PC-9 (cell line): ENCODE data around the gene DRG1. TPM values are rescaled to one million over a fixed set of nuclear protein-coding genes. Genes with fewer than 3 reads are reported as not detected.
A peak's percentile ranks its signal among the peaks of the same experiment; 100 is the strongest.
"Not testable (repeated sequence)": the region's sequence is repeated elsewhere in the genome, so short reads cannot be mapped to it uniquely, and the experiment has no call there.

ENCODE experiments used
- BruUV-seq: library from RNA; stranded (reverse); fragments of 400-500 nt; replicated peaks from 2 replicates; lab custom pipeline; 2021; lab: Mats Ljungman, UMichigan
- CTCF ChIA-PET: fragments of 300-600 bp; sonication (Branson Sonifier 250); formaldehyde crosslinking; loops from one replicate; lab custom pipeline; 2022; ENCODE audit warnings: antibody characterized with exemption; lab: Charles Lee
- POLR2A ChIA-PET: fragments of 300-600 bp; sonication (Branson Sonifier 250); formaldehyde crosslinking; loops from one replicate; lab custom pipeline; 2022; ENCODE audit warnings: antibody characterized with exemption; ENCODE audit not compliant: unreplicated experiment; lab: Charles Lee
- DNase-seq, 2 experiments: peaks; one replicate each; pipeline versions ENCODE4 v3.0.0 to v3.0.0-alpha.2; 2015 to 2022; ENCODE audit warnings: mixed read lengths in 1 of 2
- H2AFZ ChIP-seq: fragments of 200-600 bp; sonication (generic); 2 replicates; pipeline ENCODE4 v1.8.1; 2017; ENCODE audit warnings: antibody characterized with exemption
- H3F3A ChIP-seq: fragments of 200-600 bp; sonication (generic); 2 replicates; pipeline ENCODE4 v1.8.1; 2017; ENCODE audit warnings: antibody characterized with exemption, mild to moderate bottlenecking, low read depth; ENCODE audit not compliant: insufficient read depth
- H3K27ac ChIP-seq: fragments of 200-600 bp; sonication (generic); 2 replicates; pipeline ENCODE4 v1.6.1; 2016; ENCODE audit warnings: mixed run types
- H3K27me3 ChIP-seq: fragments of 200-600 bp; sonication (generic); 2 replicates; pipeline ENCODE4 v1.6.1; 2016; ENCODE audit warnings: low read depth, mixed run types; ENCODE audit not compliant: insufficient read depth
- H3K36me3 ChIP-seq: fragments of 200-600 bp; sonication (generic); 2 replicates; pipeline ENCODE4 v1.6.1; 2016; ENCODE audit warnings: low read depth, mixed run types
- H3K4me1 ChIP-seq: fragments of 200-600 bp; sonication (generic); replicated peaks from 2 replicates; pipeline ENCODE4 v1.6.1; 2016; ENCODE audit warnings: mixed run types; ENCODE audit not compliant: insufficient read depth
- H3K4me2 ChIP-seq: fragments of 200-600 bp; sonication (generic); 2 replicates; pipeline ENCODE4 v1.6.1; 2017; ENCODE audit warnings: mixed run types
- H3K4me3 ChIP-seq: fragments of 200-600 bp; sonication (generic); 2 replicates; pipeline ENCODE4 v1.6.1; 2016; ENCODE audit warnings: mixed run types
- H3K79me2 ChIP-seq: fragments of 200-600 bp; sonication (generic); 2 replicates; pipeline ENCODE4 v1.6.1; 2017; ENCODE audit warnings: low read depth, mixed run types
- H3K9me2 ChIP-seq: fragments of 200-600 bp; sonication (generic); 2 replicates; pipeline ENCODE4 v1.8.1; 2017; ENCODE audit warnings: mild to moderate bottlenecking; ENCODE audit not compliant: insufficient read depth
- H3K9me3 ChIP-seq: fragments of 200-600 bp; sonication (generic); 2 replicates; pipeline ENCODE4 v1.8.1; 2016; ENCODE audit warnings: low read depth; ENCODE audit not compliant: insufficient read depth
- H4K20me1 ChIP-seq: fragments of 200-600 bp; sonication (generic); 2 replicates; pipeline ENCODE4 v1.8.1; 2017; ENCODE audit not compliant: insufficient read depth
- EZH2 ChIP-seq: fragments of 200-600 bp; sonication (generic); IDR thresholded peaks from 2 replicates; pipeline ENCODE4 v1.8.0; 2017; ENCODE audit warnings: antibody characterized with exemption, low read depth
- intact Hi-C: fragments of 100-400 bp; cut with micrococcal nuclease; formaldehyde crosslinking; loops from one replicate; pipeline ENCODE4 v1.10.0; 2022; ENCODE audit not compliant: unreplicated experiment
- total RNA-seq: library from RNA; stranded (reverse); gene quantifications from 2 replicates; pipeline ENCODE4 v1.2.3, GENCODE V29; 2021
- TF ChIP-seq, protein P1 (sequence below): fragments of 200-600 bp; sonication (generic); conservative IDR thresholded peaks from 2 replicates; pipeline ENCODE4 v1.6.1; 2017; ENCODE audit warnings: mixed run types, antibody characterized with exemption, mild to moderate bottlenecking, moderate library complexity

DRG1 gene
- total RNA-seq, 1 experiment from 2014 or later = 73.8 TPM

DNA sequence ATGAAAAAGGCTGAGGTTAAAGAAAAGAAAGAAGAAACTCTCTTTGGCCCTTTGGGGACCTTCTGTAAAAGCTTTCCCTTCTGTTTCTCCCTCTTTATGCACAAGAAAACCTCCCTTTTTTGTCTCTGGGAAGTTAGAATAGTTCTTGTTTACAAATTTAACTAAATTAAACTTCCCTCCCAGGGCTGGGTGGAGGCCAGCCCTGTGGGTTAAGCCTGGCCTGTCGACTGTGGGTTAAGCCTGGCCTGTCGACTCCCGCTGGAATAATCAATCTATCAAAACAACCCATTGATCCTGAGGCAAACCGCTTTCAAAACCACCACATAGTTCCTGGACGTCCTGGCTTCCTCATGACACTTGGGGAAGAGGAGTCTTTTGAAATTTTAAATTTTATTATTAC is 1.2 kb upstream of the DRG1 start:
- CTCF ChIA-PET = no interaction called here
- H2AFZ ChIP-seq = 0 out of 2 replicates have a peak overlapping the region, but pooled peaks have one; percentile 29
- H3K36me3 ChIP-seq = peaks cover 6% of the 10 kb centered on the region
- H3K4me2 ChIP-seq = no peak overlapping the region
- POLR2A ChIA-PET = interaction anchor here (0.6 kb wide), 1 partner anchor 108 kb away, joined by 3 read pairs; no protein-coding TSS in a partner anchor
- BruUV-seq = no TSS peak
- no peak overlapping the region for H3K4me3 ChIP-seq
- H3K9me3 ChIP-seq = no peaks in the 10 kb centered on the region
- H3K27ac ChIP-seq = no peak overlapping the region
- peaks cover 36% of the 10 kb centered on the region for H3K79me2 ChIP-seq
- H3K27me3 ChIP-seq = no peaks in the 10 kb centered on the region
- TF ChIP-seq, protein P1, sequence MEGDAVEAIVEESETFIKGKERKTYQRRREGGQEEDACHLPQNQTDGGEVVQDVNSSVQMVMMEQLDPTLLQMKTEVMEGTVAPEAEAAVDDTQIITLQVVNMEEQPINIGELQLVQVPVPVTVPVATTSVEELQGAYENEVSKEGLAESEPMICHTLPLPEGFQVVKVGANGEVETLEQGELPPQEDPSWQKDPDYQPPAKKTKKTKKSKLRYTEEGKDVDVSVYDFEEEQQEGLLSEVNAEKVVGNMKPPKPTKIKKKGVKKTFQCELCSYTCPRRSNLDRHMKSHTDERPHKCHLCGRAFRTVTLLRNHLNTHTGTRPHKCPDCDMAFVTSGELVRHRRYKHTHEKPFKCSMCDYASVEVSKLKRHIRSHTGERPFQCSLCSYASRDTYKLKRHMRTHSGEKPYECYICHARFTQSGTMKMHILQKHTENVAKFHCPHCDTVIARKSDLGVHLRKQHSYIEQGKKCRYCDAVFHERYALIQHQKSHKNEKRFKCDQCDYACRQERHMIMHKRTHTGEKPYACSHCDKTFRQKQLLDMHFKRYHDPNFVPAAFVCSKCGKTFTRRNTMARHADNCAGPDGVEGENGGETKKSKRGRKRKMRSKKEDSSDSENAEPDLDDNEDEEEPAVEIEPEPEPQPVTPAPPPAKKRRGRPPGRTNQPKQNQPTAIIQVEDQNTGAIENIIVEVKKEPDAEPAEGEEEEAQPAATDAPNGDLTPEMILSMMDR = no peak
- TF ChIP-seq EZH2 = no peak
- DNase-seq = no peak
- no peaks in the 10 kb centered on the region for H4K20me1 ChIP-seq
- peaks cover 18% of the 10 kb centered on the region for H3F3A ChIP-seq
- H3K9me2 ChIP-seq = no peaks in the 10 kb centered on the region
- peaks cover 14% of the 10 kb centered on the region for H3K4me1 ChIP-seq
- intact Hi-C loops = loop anchor here (5.0 kb wide), 1 partner anchor 106 kb away; the partner anchor contains the start of gene PIK3IP1

DNA sequence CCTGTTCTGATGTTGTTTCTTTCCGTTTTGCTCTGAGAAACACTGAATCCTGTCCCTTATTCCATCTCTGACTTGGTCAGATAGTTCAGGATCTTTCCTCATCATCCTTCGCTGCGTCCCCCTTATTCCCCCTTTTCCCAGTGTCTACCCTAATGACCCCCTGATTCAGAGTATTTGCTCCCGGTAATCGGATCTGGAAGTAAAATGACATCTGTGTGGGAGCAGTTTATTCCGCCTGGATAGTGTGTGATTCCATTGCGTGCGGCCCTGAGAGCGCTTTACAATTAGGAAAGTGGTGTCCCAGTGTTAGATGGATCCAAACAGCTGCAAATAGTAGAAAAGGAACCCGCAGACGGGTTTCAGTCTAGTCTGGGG is 606 bp downstream of the DRG1 start:
- no TSS peak for BruUV-seq
- peak overlapping the region; percentile 90 for H3K4me3 ChIP-seq
- H3K4me2 ChIP-seq = peak overlapping the region; percentile 95
- ChIA-PET POLR2A (no interaction called here), CTCF (no interaction called here)
- 0 out of 2 replicates have a peak, but pooled peaks cover 4% of the 10 kb centered on the region for H4K20me1 ChIP-seq
- peaks cover 20% of the 10 kb centered on the region for H3F3A ChIP-seq
- peaks cover 14% of the 10 kb centered on the region for H3K4me1 ChIP-seq
- H3K27ac ChIP-seq = peak overlapping the region; percentile 34
- no peaks in the 10 kb centered on the region for H3K9me2 ChIP-seq
- TF ChIP-seq, protein P1 = no peak
- no peak for TF ChIP-seq EZH2
- no peak for DNase-seq
- peaks cover 50% of the 10 kb centered on the region for H3K79me2 ChIP-seq
- H3K9me3 ChIP-seq = no peaks in the 10 kb centered on the region
- peak overlapping the region; percentile 96 for H2AFZ ChIP-seq
- H3K27me3 ChIP-seq = no peaks in the 10 kb centered on the region
- H3K36me3 ChIP-seq = peaks cover 15% of the 10 kb centered on the region
- intact Hi-C loops = no loop called here

DNA sequence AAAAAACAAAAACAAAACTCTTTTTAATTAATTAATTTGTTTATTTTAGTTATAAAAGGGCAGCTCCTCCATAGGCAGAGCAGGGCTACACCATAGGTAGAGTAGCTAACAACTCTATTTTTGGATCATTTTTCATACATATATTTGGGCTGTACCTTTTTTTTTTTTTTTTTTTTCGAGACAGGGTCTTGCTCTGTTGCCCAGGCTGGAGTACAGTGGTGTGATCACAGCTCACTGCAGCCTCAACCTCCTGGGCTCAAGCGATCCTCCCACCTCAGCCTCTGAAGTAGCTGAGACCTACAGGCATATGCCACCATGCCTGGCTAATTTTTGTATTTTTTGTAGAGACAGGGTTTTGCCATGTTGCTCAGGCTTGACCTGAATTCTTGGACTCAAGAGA is 2.9 kb downstream of the DRG1 start:
- H4K20me1 ChIP-seq, H3K4me2 ChIP-seq, H3K4me3 ChIP-seq, H3K27me3 ChIP-seq, H3K9me2 ChIP-seq, H3K27ac ChIP-seq, intact Hi-C loops, H2AFZ ChIP-seq, POLR2A ChIA-PET, H3K9me3 ChIP-seq, BruUV-seq, DNase-seq, CTCF ChIA-PET: not testable (repeated sequence)
- peaks cover 28% of the 10 kb centered on the region for H3F3A ChIP-seq
- H3K79me2 ChIP-seq = peaks cover 56% of the 10 kb centered on the region
- peaks cover 27% of the 10 kb centered on the region for H3K36me3 ChIP-seq
- peaks cover 14% of the 10 kb centered on the region for H3K4me1 ChIP-seq
